HG03342 (cell line): ENCODE measurements around the gene RCAN2.
"Not testable (repeated sequence)": the region's sequence is repeated elsewhere in the genome, so short reads cannot be mapped to it uniquely, and the experiment has no call there.

Experiments used
- ATAC-seq: cut with Tn5 transposase; IDR thresholded peaks from one replicate; pipeline ENCODE4 v1.9.1; 2021; ENCODE audit warnings: mild to moderate bottlenecking, moderate library complexity; ENCODE audit not compliant: unreplicated experiment

Gene RCAN2

DNA sequence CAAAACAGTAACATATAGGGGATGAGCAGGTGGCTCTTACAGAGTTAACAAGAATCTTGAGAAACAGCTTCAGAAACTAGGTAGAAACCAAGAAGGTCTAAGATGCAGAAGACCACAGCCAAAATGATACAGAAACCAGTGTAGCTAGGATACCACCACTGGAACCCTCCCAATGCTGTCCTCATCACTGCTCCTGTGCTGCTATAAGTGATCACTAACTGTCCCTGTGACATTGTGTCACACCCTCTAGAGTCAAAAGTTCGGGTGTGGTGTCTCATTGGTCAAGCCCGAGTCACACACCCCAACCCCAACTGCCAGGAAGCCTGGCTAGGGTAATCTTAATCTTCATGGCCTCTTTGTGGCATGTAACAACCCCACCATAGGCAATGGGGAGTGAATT is 153.1 kb downstream of the RCAN2 start:
- peak; percentile 94 for ATAC-seq

- no peak for ATAC-seq
Measured at GRCh38 chr6:46334442-46334841, 156.8 kb downstream of the RCAN2 start.

GRCh38 chr6:46333481-46333880 is 157.8 kb downstream of the RCAN2 start:
- ATAC-seq: no peak

- not testable (repeated sequence) for ATAC-seq
Measured at GRCh38 chr6:46332448-46332847, 158.8 kb downstream of the RCAN2 start.

GRCh38 chr6:46331461-46331860 is 159.8 kb downstream of the RCAN2 start:
- ATAC-seq: no peak

- no peak for ATAC-seq
Measured at GRCh38 chr6:46329568-46329967, 161.7 kb downstream of the RCAN2 start.

DNA sequence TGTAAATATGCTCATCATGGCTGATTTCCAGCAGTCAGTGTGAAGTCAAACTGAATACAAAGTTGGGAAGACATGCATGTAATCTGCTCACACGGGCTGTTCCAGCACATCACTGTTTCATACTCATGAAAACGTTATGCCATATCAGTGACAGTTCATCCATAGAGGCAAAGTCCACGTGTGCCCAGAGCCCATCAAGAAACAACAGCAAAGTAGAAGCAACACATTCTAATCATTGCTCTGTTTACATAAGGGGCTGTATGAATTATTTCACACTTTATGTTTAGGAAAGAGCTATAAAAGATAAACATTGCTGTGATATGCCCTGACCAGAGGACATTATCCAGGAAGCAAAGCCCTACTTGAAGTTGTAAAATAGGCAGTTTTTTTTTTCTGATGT is 163.5 kb downstream of the RCAN2 start:
- no peak for ATAC-seq

GRCh38 chr6:46325561-46326530 is 165.4 kb downstream of the RCAN2 start:
- ATAC-seq: no peak

DNA sequence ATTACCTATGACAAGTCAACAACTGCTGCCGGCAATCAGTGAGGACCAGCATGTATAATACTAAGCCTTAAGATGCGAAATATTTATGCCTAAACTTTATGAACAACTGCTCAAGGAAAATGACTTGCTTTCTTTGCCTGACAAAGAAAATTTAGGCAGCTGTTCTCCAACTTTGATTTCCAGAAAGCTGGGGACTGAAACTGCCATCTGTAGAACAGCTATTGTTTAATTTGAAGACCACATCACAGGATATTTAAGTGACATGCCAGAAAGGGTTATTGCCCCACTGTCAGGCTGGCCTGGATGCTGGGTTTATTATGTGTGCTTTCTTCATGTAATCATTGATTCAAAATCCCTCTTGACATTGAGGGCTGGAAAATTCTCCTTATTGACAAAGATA is 166.5 kb downstream of the RCAN2 start:
- no peak for ATAC-seq

GRCh38 chr6:46323966-46324622 is 167.2 kb downstream of the RCAN2 start:
- no peak for ATAC-seq

DNA sequence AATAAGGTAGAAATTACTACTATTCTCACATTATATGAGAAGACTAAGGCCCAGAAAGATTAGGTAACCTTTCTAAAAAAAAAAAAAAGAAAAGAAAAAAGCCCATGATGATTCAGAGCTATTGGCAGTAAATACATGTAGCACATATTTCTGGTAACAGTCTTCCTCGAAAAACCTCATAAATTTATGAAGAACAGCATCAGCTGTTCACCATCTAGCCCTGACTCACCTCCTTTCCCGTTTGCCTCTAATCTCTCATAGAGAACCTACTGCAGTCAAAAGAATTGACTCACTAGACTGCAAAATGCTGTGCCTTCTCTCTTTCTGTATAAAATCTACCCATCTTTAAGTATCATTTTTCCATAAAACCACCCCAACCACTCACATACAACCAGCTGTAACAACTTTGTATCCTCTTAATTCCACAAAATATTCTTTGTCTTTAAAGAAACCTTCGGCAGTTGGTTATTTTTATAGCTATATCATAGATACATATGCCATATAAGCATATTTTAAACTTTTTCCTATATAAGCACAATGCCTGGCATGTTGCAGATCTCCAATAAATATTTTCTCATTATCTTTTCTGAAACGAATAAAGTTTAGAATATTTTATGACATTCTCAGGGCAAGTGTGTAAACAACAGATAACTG is 167.8 kb downstream of the RCAN2 start:
- no peak for ATAC-seq

DNA sequence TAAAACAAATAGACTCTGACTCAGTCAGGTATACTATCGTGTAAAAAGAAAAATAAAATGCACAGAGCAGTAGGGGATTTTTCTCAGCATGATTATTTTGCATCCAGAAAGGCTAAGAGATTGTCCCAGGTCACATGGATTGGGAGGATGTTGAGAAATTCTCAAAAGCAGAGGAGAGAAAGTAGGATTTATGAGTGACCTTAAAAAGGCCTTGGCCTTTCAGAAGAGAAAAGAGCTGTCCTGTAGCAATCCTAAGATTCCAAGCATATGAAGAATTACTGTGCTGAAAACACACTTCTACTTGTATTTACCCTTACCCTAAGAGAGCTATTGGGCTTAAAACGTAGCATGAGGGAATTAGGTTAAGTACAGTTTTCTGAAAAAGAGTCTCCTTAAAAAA is 170.7 kb downstream of the RCAN2 start:
- no peak for ATAC-seq

DNA sequence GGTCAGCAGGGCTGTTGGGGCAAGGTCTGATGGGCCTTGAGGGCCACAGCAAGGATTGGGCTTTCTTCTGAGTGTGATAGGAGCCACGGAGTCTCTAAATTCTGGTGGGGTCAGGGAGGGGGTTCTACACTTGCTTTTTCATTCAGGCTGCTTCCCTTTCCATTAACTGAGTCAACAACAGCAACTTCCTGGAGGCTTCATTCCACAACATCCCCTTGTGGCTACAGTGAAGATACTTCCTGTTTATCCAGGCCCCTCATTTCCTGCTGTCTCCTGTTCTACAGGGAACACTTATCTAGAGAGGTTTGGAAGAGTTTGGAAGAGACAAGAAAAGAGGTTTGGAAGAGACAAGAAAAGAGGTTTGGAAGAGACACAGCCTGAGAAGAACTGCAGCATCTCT is 175.7 kb downstream of the RCAN2 start:
- no peak for ATAC-seq

GRCh38 chr6:46312654-46313053 is 178.6 kb downstream of the RCAN2 start:
- no peak for ATAC-seq

DNA sequence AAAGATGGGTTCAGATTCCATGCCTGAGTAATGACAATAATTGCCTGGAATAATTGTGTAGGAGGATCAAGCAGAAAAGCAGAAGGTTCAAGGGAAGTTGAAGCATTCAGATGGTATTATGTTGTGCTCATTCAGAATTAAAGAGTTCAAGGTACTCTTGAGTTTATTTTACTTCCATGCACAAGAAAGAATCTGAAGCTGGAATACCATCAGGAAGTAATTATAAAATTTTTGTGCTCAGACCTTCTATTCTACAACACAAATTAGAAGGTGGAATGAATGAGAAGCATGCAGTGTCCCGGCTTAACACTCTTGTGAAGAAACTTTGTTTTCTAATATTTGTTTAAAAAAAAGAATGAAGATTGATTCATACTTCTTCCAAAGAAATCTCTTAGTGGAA is 181.1 kb downstream of the RCAN2 start:
- ATAC-seq: no peak

GRCh38 chr6:46306431-46306830 is 184.8 kb downstream of the RCAN2 start:
- ATAC-seq: no peak

- no peak for ATAC-seq
Measured at GRCh38 chr6:46305833-46306232, 185.4 kb downstream of the RCAN2 start.

GRCh38 chr6:46305236-46305635 is 186.0 kb downstream of the RCAN2 start:
- ATAC-seq: no peak

DNA sequence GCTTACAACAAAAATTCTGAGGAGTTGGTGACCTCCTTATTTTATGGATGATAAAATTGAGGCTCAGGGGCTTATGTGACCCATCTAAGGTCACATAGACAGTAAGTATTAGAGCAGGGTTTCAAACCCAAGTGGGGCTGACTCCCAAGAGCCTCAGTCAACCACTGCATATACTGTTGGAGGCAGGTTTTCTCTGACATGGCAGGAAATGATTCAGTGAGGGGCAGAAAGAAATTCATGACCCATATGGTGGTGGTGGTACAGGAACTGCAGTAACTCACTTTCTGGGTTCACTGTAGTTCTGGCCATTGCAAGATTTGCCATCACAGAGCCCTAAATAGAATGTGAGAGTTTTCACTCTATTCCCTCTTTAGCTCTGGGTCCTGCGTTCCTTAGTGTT is 188.4 kb downstream of the RCAN2 start:
- no peak for ATAC-seq

DNA sequence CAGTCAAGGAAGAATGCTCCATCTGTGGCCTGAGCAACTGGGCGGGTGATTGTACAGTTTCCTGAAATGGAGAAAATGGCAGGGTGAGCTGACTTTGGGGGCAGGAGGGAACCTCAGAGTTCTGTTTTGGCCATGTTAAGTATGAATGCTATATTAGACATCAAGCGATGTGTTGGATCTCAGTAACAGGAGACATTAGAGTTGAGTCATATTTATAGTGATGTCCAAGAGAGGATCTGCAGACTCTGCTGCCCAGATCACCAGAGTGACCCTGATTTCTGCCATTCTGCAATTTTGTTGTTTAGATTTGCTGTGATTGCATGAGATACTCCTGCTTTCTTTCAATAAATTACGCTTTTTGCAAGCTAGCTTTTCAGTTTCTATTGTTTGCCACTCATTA is 189.1 kb downstream of the RCAN2 start:
- ATAC-seq: no peak

DNA sequence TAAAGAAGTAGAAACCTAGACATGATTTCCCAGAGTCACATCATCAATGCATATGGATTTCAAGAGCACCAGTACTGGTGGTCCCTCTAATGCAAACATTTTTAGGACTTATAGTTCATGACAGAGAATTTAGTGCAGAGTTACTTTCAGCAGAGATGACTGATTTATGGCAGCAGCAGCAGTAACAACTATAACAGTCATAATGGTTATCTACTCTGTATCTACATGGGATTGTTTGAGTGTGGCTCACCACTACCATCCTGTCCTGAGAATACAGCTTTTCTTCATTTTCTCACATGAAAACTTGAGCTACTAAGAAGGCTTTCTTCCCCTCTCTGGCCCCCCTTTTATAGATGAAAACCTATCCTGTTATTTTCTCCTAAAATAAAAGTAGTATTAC is 192.0 kb downstream of the RCAN2 start:
- no peak for ATAC-seq

GRCh38 chr6:46296586-46296985 is 194.7 kb downstream of the RCAN2 start:
- no peak for ATAC-seq
